COLO668 (cell line): ENCODE data around the gene PCDHGA10.
"Not testable (repeated sequence)": the region's sequence is repeated elsewhere in the genome, so short reads cannot be mapped to it uniquely, and the experiment has no call there.

Experiments used
- DNase-seq: peaks from one replicate; lab custom pipeline; 2025; ENCODE audit not compliant: unreplicated experiment; lab: John Stamatoyannopoulos, UW

The PCDHGA10 gene

GRCh38 chr5:141420855-141421488, 8.2 kb downstream of the PCDHGA10 start, which contains the start of gene PCDHGA11:
PCDHGA11 (plus strand) TSS chr5:141421051; CDS start chr5:141421228, 177 bp downstream.
- no peak for DNase-seq

- DNase-seq, result no peak
Measured at GRCh38 chr5:141421489-141421855, 8.7 kb downstream of the PCDHGA10 start.

- DNase-seq, result no peak
Measured at GRCh38 chr5:141422742-141423291, 10.0 kb downstream of the PCDHGA10 start.

DNA sequence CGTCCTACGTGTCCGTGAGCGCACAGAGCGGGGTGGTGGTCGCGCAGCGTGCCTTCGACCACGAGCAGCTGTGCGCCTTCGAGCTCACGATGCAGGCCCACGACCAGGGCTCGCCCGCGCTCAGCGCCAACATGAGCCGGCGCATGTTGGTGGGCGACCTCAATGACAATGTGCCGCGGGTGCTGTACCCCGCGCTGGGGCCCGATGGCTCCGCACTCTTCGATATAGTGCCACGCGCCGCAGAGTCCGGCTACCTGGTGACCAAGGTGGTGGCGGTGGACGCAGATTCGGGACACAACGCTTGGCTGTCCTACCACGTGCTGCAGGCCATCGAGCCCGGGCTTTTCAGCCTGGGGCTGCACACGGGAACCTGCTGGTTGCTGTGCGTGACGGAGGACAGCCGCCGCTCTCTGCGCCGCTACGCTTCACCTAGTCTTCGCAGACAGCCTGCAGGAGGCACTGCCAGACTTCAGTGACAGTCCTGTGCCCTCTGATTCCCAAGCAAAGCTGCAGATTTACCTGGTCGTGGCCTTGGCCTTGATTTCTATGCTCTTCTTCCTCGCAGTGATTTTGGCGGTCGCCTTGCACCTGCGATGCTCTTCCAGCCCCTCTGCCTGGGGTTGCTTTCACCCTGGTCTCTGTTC, 15.1 kb downstream of the PCDHGA10 start:
- no peak for DNase-seq

- no peak for DNase-seq
Measured at GRCh38 chr5:141430332-141431113, 17.7 kb downstream of the PCDHGA10 start, which contains the start of gene PCDHGA12. PCDHGA12 (plus strand) TSS chr5:141430507; CDS start chr5:141430760, 253 bp downstream.

GRCh38 chr5:141431286-141431685, 18.5 kb downstream of the PCDHGA10 start:
- DNase-seq, result no peak

- not testable (repeated sequence) for DNase-seq
Measured at GRCh38 chr5:141432308-141432707, 19.5 kb downstream of the PCDHGA10 start.

GRCh38 chr5:141432726-141433125, 19.9 kb downstream of the PCDHGA10 start:
- DNase-seq, result not testable (repeated sequence)

DNA sequence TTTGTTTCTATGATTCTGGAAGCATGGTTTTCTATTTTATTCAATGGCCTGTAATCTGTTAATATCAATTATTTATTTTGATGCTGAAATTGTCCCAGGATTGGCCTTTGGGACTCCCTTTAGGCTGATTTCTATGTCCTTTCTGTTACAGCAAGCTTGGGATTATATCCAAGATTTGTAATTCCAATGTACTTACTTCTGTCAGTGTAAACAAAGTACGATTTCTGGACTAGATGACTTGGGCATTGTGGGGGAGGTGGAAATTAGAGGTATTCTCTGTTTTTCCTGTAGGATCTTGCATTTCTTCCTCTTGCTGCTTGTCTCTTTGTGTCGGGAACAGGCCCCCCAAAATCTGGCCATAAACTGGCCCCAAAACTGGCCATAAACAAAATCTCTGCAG, 21.2 kb downstream of the PCDHGA10 start:
- no peak for DNase-seq

- DNase-seq, result no peak
Measured at GRCh38 chr5:141437221-141437620, 24.4 kb downstream of the PCDHGA10 start.

- no peak for DNase-seq
Measured at GRCh38 chr5:141439411-141440141, 26.8 kb downstream of the PCDHGA10 start.

DNA sequence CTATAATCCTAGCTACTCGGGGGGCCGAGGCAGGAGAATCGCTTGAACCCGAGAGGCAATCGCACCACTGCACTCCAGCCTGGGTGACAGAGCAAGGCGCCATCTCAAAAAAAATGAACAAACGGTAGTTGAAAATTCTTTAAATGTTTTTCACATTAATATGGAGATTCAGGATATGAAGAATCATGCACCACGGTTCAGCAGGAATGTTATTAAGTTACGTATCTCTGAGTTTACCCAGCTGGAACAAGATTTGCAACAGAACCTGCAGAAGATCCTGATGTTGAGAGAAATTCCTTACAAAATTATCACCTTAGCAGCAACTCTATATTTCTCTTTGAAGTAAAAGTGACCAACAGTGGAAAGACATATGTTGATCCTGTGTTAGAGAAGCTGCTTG, 27.6 kb downstream of the PCDHGA10 start:
- DNase-seq, result no peak

DNA sequence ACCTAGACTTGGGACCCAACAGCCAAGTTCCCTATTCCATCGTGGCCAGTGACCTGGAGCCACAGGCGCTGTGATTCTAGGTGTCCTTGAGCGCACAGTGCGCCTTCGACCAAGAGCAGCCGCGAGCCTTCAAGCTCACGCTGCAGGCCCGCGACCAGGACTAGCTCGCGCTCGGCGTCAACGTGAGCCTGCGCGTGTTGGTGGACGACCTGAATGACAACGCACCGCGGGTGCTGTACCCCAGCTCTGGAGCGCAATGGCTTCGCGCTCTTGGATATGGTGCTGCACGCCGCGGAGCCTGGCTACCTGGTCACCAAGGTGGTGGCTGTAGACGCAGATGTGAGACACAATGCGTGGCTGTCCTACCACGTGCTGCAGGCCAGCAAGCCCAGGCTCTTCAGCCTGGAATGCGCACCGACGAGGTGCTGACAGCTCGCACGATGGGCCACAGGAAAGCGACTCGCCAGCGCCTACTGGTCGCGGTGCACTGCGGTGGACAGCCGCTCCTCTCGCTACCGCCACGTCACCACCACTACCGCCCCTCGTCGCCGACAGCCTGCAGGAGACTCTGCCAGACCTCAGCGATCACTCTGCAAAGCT, 28.9 kb downstream of the PCDHGA10 start:
- no peak for DNase-seq

GRCh38 chr5:141465351-141465750, 52.6 kb downstream of the PCDHGA10 start:
- no peak for DNase-seq
